Hindlimb muscle (tissue), 1 donor: ENCODE data around the gene RRBP1. TPM values are rescaled to one million over a fixed set of nuclear protein-coding genes. Genes with fewer than 3 reads are reported as not detected.

Source experiments
- DNase-seq: peaks from one replicate; pipeline ENCODE4 v3.0.0-alpha.2; 2013
- polyA plus RNA-seq: library from polyadenylated mRNA; unstranded; fragments of 120-200 nt; gene quantifications from one replicate; pipeline ENCODE4 v1.2.1, GENCODE V29; 2013; ENCODE audit not compliant: insufficient read length

The RRBP1 gene
- polyA plus RNA-seq, 1 donor, result 109 TPM

- DNase-seq, result no peak
These were observed 47.2 kb downstream of the RRBP1 start for GRCh38 chr20:17634661-17635331.

- DNase-seq, result no peak
These were observed 48.1 kb downstream of the RRBP1 start for GRCh38 chr20:17633850-17634500.

DNA sequence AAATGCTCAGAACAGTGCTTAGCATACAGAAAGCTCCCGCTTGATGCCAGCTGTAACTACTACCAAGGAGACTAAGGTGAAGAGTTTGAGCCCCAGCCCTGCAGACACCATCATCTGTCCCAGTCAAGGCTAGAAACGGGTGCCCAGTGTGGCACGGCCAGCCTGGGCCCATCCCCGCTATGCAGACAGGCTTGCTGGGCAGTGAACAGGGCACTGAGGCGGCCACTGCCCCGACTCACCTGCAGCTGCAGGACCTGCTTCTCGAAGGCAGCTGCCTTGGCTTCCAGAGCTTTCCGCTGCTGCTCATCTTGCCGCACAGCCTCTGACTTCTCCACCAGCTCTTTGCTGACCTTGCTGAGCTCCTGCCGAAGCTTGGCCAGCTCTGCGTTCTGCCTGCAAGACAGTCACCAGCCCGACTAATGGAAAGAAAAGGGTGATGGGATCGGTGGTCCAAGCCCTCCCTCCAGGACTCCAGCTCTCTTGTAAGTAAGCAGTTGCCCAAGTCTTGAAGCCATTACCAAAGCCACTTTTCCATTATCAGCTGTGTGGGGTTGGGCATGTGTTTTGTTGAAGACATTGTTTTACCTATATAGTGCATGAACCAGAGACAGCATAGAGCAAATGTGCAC, 48.7 kb downstream of the RRBP1 start:
- DNase-seq, result no peak

- no peak for DNase-seq
These were observed 50.3 kb downstream of the RRBP1 start for GRCh38 chr20:17631576-17632319.

DNA sequence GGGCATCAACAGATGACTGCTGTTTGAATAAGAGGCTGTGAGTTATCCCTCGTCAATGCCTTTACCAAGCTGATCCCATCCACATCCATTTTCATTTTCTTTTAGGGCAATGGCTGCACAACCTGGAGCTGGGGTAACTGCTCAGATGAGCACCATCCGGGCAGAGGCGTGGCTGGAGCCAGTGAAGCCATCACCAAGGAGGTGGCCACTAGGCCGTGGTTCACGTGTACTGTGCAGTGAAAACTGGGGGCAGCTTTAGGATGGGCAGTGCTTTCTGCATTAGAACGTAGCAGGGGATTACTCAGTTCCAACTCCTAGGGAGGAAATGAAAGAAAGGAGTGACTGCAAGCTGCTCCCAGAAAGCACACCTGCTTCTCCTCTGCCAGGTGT, 51.2 kb downstream of the RRBP1 start:
- no peak for DNase-seq

- DNase-seq, result no peak
These were observed 51.8 kb downstream of the RRBP1 start for GRCh38 chr20:17630151-17630805.

GRCh38 chr20:17629678-17630089, 52.4 kb downstream of the RRBP1 start:
- DNase-seq, result no peak

DNA sequence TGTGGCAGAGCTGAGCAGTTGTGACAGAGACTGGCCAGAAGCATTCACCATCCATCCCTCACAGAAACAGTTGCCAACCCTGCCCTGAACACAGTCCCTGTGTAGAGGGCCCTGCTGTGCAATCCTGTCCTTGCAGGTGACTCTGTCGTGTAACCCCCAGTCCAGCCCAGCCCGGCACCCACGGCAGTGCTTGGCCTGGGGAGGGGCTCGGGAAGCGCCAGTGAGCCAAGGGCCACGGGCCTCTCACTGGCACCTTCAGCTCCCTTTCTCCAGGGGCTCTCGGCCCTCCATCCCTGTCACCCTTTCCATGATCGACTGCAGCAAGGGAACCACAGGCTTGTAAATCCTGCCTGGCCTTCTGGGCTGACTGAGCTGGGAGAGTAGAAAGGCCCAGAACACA, 53.0 kb downstream of the RRBP1 start:
- DNase-seq, result no peak

- DNase-seq, result no peak
These were observed 53.8 kb downstream of the RRBP1 start for GRCh38 chr20:17628101-17628841.

GRCh38 chr20:17627101-17627955, 54.7 kb downstream of the RRBP1 start:
- no peak for DNase-seq

DNA sequence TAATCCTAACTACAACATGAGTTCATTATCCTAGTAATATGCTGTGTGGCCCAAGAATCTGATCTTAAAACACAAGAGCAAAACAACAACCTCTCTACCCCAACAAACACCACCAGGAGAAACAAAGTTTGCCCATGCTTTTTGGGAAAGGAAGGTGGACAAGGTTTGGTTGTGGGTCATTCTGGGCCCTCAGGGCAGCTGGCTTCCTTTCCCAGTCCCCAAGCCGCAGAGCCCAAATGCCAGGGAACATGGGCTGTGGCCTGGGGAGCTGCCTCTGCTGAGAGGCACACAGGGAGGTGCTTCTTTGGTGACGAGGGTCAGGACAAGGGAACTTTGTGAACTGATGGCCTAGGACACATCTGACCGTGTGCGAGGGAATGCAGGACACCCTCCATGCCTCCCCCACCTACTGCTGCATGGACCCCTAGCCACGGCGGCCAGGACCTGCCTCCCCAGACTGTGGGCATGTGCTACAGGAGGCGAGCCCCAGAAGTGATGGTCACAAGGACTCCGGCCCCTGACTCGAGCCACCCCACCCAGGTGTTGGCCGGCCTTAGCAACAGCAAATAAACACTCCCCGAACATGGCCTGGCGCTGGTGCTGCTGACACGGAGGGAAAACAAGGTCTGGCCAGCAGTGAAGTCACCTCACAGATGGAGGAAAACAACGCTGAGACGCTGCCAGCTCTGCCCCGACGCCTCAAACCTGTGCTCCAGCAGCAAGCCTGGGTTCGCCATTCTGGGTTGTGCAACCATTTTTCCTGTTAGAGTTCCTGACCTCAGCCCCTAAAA, 55.6 kb downstream of the RRBP1 start:
- DNase-seq, result no peak

DNA sequence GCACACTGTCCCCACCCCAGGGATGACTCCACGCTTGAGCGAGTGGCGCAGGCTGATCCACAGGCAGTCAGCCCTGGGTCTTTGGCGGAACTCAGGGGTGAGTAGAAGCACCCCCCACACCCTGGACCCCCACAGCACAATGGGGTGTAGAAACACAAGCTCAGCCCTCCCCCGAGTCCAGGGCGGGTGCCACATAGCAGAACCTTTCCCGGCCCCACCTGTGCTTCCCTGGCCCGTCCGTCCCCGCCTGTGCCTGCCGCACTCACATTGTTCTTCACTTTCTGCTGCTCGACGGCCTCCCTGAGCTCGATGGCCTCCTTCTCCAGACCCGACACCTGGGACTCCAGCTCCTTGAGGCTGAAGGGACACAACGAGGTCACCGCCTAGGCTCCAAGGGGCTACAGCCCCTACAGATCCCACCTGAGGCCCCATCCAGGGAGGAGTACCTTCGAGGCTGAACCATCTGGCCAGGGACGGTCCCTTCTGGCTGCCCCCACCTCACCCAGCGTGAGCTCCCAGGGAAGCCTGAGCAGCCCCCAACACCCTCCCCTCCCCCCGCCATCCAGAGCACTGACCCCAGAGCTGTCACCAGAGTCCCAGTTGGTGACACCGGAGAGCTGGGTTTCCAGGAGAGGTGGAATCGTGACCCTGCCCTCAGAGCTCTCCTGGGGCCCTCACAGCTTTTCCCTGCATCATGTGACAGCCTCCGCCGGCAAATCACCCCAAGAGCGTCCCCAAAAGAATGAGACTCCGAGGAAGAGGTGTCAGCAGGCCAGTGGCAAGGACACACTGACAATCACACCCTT, 56.6 kb downstream of the RRBP1 start:
- DNase-seq, result no peak

DNA sequence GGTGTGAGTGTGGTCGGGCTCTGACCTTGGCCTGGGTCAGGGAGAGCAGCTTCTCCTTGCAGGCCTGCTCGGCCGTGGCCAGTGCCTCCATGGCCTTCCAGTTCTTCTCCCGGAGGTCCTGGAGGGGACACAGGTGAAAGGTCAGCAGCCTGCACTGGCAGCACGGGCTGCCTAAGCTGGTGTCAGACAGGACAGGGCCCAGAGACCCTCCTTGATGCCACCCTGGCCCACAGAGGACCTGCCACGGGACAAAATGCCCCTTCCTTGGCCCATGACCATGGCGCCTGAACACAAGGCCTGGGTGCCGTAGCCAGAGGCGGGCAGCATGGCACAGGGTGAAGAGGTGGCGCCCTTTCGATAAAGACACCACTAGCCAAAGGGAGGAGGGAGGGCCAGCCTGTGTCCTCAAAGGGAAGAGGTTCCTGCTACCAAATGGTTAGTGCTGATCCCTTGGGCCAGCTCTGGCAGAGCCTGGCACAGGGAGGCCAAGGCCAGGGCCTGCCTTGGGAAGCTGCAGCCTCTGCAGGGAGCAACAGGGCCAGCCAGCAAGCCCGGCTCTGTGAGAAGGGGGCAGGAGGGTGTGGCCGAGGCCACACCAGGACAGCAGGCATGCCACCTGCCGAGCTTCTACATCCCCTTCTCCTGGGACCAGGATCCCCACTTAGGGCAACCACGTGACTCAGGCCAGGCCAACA, 57.3 kb downstream of the RRBP1 start:
- DNase-seq, result no peak

DNA sequence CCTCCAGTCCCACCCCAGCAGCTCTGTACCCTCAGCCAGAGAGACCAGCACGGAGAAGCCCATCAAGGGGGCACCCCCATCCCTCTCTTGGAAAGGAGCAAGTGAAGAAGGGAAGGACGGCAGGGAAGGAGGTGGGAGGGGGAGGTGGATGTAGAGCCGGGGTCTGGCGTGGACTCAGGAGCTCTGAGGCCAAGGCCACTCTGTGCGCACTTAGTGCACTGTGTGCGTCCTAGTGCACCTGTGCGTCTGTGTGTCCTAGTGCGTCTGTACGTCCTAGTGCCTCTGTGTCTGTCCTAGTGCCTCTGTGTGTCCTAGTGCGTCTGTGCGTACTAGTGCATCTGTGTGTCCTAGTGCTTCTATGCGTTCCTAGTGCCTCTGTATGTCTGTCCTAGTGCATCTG, 58.0 kb downstream of the RRBP1 start:
- no peak for DNase-seq

- no peak for DNase-seq
These were observed 59.1 kb downstream of the RRBP1 start for GRCh38 chr20:17622851-17623508.

DNA sequence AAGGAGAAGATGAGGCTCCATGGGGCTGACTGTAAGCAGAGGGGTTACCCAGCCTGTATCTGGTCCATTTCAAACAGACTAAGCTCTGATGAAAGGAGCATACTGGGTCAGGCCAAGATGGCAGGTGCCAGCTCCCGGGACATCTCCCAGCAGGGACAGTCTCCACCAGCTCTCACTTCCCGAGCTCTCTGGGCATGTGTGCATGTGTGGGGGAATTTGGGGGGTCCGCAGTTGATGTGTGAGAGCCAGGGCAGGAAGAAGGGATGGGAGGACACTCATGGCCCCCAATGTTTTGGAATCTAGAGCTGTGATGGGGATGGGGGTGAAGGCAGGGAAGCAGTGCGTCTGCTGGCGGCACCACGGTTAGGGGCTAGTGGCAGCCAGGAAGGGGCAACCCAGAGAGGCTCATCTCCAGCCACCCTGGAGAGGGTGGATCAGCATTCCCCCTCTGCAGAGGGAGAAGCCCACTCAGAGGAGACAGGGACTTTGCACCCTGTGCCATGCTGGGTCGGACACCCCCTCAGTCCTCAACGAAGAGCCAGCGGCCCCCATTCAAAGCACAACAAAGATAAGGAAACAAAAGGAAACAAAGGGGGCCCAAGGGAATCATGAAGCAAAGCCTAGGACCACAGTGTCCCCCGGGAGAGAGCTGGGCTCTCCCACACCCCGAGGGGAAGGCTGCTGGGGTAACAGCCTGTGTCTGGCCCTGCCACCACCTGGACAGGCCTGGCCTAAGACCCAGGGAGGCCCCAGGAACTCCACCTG, 59.8 kb downstream of the RRBP1 start:
- DNase-seq, result no peak

DNA sequence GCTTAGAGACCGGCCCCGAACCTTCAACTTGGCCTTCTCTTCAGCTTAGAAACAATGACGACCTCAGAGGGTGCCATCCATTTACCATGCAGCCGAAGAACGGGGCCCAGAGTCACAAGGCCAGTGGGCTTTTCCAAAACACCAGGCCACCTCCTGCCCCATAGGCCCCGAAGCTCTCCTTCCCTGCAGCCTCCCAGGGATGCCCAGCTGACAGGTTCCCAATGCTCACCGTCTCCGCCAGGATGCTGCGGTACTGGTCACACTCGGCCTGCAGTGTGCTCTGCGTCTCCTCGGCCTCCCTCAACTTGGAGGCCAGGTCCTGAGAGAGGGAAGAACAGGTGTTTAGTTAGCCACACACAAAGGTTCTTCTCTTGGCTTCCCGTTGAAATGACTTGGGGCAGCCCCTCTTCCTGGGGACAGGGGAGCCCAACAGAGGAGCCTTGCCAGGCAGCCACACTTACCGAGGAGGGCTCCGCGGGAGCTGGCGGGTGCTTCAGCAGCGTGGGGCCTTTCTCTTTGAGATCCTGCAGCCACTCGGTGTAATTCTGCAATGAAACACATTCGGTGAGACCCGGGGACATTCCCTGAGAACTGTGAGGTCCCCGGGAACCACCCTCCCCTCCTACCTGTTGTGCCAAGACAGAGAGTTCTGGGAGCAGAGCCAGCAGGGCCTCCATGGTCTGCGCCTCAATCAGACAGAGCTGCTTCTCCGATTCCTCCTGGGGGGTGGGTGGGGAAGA, 60.6 kb downstream of the RRBP1 start:
- no peak for DNase-seq
